ENCODE data around the gene PHF20. TPM values are rescaled to one million over a fixed set of nuclear protein-coding genes. Genes with fewer than 3 reads are reported as not detected.

The PHF20 gene
- polyA plus RNA-seq, 1 donor = 23.6 TPM

DNA sequence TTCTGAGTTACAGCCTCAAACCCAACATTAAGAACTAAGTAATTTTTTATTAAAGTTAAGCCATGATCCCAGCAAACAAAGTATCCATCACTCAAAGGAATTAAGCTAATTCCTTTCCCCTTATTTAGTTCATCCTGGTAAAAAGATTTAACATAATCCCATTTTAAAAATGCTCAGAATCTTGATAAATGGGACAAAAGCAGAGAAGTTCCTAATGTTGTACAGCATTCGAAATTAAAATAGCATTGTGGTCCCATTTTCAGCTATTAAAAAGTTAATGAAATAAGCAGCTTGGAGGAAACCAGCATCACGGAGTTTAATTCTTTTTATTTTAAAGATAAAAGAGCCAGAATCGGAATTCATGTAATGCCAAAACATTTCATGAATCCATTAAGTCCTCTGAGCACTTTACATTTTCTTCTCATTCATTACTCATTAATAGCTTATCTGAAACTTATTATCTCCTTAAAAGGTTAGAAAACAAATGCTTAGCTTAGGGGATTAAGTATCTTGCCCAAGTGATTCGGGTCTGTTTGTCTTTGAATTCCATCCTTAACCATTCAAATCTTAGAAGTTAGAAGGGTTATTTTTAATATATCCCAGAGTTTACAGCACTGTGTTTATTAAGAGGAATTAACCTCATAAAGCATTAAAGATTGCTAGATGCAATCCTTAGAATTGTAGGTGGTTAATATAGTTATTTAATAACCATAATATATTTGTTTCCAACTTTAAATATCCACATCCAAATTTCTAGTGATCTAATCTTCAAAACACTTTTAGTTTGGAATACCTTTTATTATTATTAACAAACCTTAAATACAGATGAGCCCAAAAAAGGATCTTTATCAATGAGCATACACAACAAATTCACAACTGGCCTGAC is 41.0 kb upstream of the PHF20 start:
- no peaks in the 10 kb centered on the region for H3K27me3 ChIP-seq (ENCODE audit: control insufficient read depth, insufficient read depth, low read length)
- H3K36me3 ChIP-seq (ENCODE audit: control insufficient read depth, insufficient read depth, low read length) = peaks cover 81% of the 10 kb centered on the region
- H3K4me1 ChIP-seq (ENCODE audit: control insufficient read depth, insufficient read depth, low read length) = no peaks in the 10 kb centered on the region
- no peaks in the 10 kb centered on the region for H3K9me3 ChIP-seq (ENCODE audit: control insufficient read depth, low read depth, low read length)
- H3K4me3 ChIP-seq (ENCODE audit: low read length) = no peak overlapping the region
- DNase-seq = no peak
- 60% methylated on average over 1 of the region's 4 CpGs for WGBS (ENCODE audit: insufficient coverage, low lambda C conversion rate)
- no peak overlapping the region for H3K27ac ChIP-seq (ENCODE audit: low read length)

DNA sequence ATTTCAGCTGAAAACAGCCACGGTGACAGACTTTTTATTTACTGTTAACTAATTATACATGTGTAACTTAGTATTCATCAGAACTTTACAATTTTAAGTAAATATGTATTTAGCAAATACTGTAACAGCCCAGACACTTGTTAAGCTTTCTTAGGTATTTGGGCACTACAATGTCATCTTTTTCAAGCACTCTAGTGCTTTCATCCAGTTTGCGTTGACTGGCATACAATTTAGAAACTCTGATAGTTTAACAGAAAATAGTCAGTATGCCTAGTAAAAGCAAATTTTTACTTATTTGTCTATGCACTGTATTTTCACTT is 40.4 kb upstream of the PHF20 start:
- WGBS (ENCODE audit: insufficient coverage, low lambda C conversion rate) = 75% methylated on average over 1 of the region's 2 CpGs
- Histone ChIP-seq H3K36me3 (ENCODE audit: control insufficient read depth, insufficient read depth, low read length) (peaks cover 81% of the 10 kb centered on the region), H3K4me3 (ENCODE audit: low read length) (no peak overlapping the region), H3K9me3 (ENCODE audit: control insufficient read depth, low read depth, low read length) (no peaks in the 10 kb centered on the region), H3K27ac (ENCODE audit: low read length) (no peak overlapping the region), H3K27me3 (ENCODE audit: control insufficient read depth, insufficient read depth, low read length) (no peaks in the 10 kb centered on the region), H3K4me1 (ENCODE audit: control insufficient read depth, insufficient read depth, low read length) (no peaks in the 10 kb centered on the region)
- DNase-seq = no peak

DNA sequence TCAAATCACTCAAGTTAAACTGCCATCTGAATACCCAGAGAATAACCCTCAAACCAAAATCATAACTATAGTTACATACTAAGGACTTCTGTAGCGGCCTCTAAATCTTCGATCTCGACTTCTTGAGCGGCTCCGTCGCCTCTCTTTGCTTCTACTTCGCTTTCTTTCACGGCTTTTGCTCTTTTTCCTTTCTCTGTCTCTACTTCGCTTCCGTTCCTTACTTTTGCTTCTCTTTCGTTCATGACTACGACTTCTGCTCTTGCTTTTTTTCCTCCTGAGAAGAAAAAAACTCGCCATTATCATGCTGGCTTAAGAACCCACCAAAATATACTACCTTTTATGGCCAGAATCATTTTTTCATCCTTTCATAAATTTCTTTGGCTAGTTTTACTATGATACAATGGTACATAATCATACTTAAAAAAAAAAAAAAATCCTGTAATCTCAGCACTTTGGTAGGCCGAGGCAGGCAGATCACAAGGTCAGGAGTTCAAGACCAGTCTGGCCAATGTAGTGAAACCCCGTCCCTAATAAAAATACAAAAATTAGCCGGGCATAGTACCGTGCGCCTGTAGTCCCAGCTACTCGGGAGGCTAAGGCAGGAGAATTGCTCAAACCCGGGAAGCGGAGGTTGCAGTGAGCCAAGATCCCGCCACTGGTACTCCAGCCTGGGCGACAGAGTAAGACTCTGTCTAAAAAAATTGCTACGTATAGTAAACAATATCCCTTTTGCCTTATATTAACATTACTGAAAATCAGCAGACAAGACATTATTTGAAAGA is 39.8 kb upstream of the PHF20 start:
- DNase-seq = no peak
- no peaks in the 10 kb centered on the region for H3K9me3 ChIP-seq (ENCODE audit: control insufficient read depth, low read depth, low read length)
- peaks cover 80% of the 10 kb centered on the region for H3K36me3 ChIP-seq (ENCODE audit: control insufficient read depth, insufficient read depth, low read length)
- no peak overlapping the region for H3K4me3 ChIP-seq (ENCODE audit: low read length)
- no peak overlapping the region for H3K27ac ChIP-seq (ENCODE audit: low read length)
- 98% methylated on average over 6 of the region's 24 CpGs for WGBS (ENCODE audit: insufficient coverage, low lambda C conversion rate)
- no peaks in the 10 kb centered on the region for H3K4me1 ChIP-seq (ENCODE audit: control insufficient read depth, insufficient read depth, low read length)
- H3K27me3 ChIP-seq (ENCODE audit: control insufficient read depth, insufficient read depth, low read length) = no peaks in the 10 kb centered on the region

DNA sequence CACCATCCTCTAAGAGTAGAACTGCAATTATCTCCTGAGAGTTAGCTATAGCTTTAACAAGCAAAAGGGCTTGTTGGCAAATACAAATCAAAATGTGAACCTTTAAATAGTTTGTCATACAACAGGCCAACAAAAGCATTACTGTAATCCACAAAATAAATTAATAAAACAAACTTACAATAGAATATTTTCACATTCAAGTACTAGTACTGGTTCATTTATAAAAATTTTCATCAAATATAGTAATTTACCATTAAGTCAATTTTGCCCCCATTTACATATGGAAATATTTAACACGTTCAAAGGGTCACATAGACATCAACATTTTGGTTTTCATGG is 39.2 kb upstream of the PHF20 start:
- WGBS (ENCODE audit: insufficient coverage, low lambda C conversion rate) = 60% methylated on average over 1 of the region's 1 CpG

DNA sequence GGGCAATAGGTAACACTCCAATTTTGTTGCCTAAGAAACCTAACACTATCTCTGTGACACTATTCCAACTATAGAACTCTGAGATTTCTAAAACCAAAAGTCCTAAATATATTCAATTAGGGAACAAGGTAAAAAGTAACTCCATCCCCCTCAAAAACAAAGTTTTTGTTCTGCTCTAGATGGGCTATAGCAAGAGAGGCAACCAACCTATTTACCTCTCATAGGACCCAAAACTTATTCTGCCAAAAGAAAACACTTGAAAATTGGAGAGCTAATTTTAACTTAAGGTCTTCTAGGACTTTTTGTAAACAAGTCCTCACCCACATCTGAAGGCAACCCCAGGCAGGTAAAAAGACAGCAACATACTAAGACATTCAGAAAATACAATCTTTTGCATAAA is 37.4 kb upstream of the PHF20 start:
- H3K4me3 ChIP-seq (ENCODE audit: low read length) = no peak overlapping the region
- H3K9me3 ChIP-seq (ENCODE audit: control insufficient read depth, low read depth, low read length) = no peaks in the 10 kb centered on the region
- H3K4me1 ChIP-seq (ENCODE audit: control insufficient read depth, insufficient read depth, low read length) = peaks cover 2% of the 10 kb centered on the region
- H3K36me3 ChIP-seq (ENCODE audit: control insufficient read depth, insufficient read depth, low read length) = peaks cover 79% of the 10 kb centered on the region
- DNase-seq = no peak
- H3K27ac ChIP-seq (ENCODE audit: low read length) = no peak overlapping the region
- no peaks in the 10 kb centered on the region for H3K27me3 ChIP-seq (ENCODE audit: control insufficient read depth, insufficient read depth, low read length)

More for the DNA sequence above, 39.2 kb upstream of the PHF20 start:
- H3K4me1 ChIP-seq (ENCODE audit: control insufficient read depth, insufficient read depth, low read length) = no peaks in the 10 kb centered on the region
- H3K27ac ChIP-seq (ENCODE audit: low read length) = no peak overlapping the region
- H3K27me3 ChIP-seq (ENCODE audit: control insufficient read depth, insufficient read depth, low read length) = no peaks in the 10 kb centered on the region
- H3K4me3 ChIP-seq (ENCODE audit: low read length) = no peak overlapping the region
- peaks cover 80% of the 10 kb centered on the region for H3K36me3 ChIP-seq (ENCODE audit: control insufficient read depth, insufficient read depth, low read length)
- no peak for DNase-seq
- H3K9me3 ChIP-seq (ENCODE audit: control insufficient read depth, low read depth, low read length) = no peaks in the 10 kb centered on the region

DNA sequence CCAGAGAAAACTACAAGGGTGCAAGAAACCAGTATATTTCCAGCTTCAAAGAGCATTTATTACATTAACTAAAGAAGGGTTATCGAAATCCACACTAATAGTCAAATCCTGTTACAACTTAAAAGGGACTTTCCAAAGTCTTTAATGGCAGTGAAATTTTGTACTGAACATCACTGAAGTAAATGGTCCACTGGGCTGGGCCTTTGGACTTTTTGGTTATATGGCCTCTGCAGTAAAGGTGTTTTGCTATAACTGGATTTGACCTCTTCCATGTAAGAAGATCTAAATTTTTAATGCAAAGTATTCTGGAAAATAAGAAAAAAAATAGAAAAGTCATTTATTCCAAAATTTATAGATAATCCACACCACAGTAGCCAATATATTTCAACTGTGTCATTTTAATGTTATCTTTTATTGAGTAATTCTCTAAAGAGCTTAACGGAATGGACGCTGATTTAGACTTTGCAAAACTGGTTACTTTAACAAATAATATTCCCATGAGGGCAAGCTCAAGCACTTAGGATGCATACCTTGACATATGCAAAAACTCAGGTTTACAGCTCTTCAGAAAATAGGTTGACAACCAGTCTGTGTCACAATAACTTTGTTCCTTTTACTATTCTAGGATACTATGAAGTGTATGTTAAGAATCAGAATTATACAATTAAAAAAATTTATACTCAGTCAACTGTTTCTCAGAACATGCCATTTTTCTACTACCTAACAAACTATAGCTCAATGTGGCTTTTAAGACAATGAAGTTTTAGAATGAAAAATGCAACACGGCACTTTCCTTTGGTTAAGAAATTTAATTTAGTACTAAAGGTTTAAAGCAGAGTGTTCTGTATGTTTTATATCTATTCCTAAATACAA is 36.8 kb upstream of the PHF20 start:
- H3K27ac ChIP-seq (ENCODE audit: low read length) = no peak overlapping the region
- H3K4me1 ChIP-seq (ENCODE audit: control insufficient read depth, insufficient read depth, low read length) = peaks cover 3% of the 10 kb centered on the region
- H3K27me3 ChIP-seq (ENCODE audit: control insufficient read depth, insufficient read depth, low read length) = no peaks in the 10 kb centered on the region
- H3K4me3 ChIP-seq (ENCODE audit: low read length) = no peak overlapping the region
- H3K9me3 ChIP-seq (ENCODE audit: control insufficient read depth, low read depth, low read length) = no peaks in the 10 kb centered on the region
- no peak for DNase-seq
- WGBS (ENCODE audit: insufficient coverage, low lambda C conversion rate) = 85% methylated on average over 3 of the region's 4 CpGs
- H3K36me3 ChIP-seq (ENCODE audit: control insufficient read depth, insufficient read depth, low read length) = peaks cover 74% of the 10 kb centered on the region

DNA sequence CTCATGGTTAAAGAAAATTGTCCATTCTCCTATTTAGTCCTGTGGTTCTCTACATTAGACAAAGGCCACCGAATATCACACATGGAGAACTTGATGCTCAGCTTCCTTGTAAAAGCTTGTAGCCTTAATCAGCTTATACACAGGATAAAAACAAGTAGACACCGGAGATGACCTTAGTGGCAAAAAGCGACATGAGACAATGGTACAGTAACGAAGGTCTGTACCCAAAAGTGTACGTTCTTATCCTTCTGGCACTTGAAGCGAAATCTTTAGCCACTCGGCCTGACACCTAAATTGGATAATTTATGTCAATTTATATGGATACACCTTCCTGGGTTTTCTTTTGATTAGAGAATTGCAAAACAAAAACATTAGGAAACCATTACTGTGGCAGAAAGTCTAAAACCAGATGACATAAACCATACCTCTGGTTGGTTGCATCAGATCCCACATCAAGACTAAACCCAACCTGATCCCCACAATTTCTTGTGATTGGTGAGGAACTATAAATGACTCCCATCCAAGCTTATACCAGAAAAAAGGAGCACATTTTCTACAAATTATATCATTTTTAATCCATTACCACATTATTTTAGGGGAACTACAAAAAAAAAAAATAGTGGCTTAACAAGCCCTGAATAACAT is 35.9 kb upstream of the PHF20 start:
- WGBS (ENCODE audit: insufficient coverage, low lambda C conversion rate) = no CpG with 5 or more reads among the region's 7 CpGs
- H3K4me3 ChIP-seq (ENCODE audit: low read length) = no peak overlapping the region

DNA sequence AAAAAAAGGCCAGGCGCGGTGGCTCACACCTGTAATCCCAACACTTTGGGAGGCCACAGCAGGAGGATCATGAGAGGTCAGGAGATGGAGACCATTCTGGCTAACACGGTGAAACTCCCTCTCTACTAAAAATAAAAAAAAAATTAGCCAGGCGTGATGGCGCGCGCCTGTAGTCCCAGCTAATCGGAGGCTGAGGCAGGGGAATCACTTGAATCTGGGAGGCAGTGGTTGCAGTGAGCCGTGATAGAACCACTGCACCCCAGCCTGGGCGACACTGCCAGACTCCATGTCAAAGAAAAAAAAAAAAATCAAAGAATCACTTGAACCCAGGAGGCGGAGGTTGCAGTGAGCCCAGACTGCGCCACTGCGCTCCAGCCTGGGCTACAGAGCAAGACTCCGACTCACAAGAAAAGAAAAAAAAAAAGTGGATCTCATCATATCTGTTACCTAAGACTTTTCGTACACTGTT is 33.9 kb upstream of the PHF20 start:
- Histone ChIP-seq H3K9me3 (ENCODE audit: control insufficient read depth, low read depth, low read length) (no peaks in the 10 kb centered on the region), H3K27me3 (ENCODE audit: control insufficient read depth, insufficient read depth, low read length) (no peaks in the 10 kb centered on the region), H3K4me1 (ENCODE audit: control insufficient read depth, insufficient read depth, low read length) (peaks cover 3% of the 10 kb centered on the region), H3K4me3 (ENCODE audit: low read length) (no peak overlapping the region), H3K27ac (ENCODE audit: low read length) (no peak overlapping the region), H3K36me3 (ENCODE audit: control insufficient read depth, insufficient read depth, low read length) (peaks cover 57% of the 10 kb centered on the region)
- DNase-seq = no peak
- no CpG with 5 or more reads among the region's 15 CpGs for WGBS (ENCODE audit: insufficient coverage, low lambda C conversion rate)

More for the DNA sequence above, 35.9 kb upstream of the PHF20 start:
- Histone ChIP-seq H3K36me3 (ENCODE audit: control insufficient read depth, insufficient read depth, low read length) (peaks cover 72% of the 10 kb centered on the region), H3K27ac (ENCODE audit: low read length) (no peak overlapping the region), H3K4me1 (ENCODE audit: control insufficient read depth, insufficient read depth, low read length) (peaks cover 3% of the 10 kb centered on the region), H3K27me3 (ENCODE audit: control insufficient read depth, insufficient read depth, low read length) (no peaks in the 10 kb centered on the region), H3K9me3 (ENCODE audit: control insufficient read depth, low read depth, low read length) (no peaks in the 10 kb centered on the region)
- DNase-seq = no peak

DNA sequence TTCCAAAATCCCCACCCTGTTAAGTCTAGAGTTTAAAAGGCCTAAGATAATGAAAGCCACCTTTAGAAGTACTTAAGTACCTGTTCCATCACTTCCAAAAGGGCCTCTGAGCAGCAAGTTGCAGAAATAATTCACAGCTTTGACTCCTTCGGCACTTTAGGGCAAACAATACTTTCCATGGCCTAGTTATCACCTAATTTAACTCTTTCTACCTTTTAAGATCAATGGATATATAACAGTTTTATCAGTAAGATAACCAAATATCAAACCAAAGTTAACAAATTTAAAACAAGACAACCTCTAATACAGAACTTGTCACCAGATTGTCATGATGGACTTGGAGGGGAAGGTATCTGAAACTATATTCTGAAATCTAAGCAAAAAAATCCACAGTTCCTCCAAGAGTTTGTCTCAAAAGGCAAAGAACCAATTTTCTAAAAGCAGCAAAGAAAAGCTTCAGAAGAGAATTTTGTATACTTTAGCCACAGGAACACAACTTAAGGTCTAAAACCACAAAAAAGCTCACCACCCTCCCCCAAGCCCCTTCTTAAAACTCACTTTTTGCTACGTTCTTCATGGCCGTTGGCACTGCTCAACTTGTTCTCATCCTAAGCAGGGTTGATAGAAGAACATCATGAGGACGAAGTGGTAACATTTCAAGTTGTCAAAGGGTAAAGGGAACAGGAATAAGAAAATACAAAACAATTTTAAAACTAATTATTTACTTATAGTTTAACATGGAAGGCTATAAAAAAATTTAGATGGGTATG is 33.2 kb upstream of the PHF20 start:
- Histone ChIP-seq H3K4me3 (ENCODE audit: low read length) (no peak overlapping the region), H3K27me3 (ENCODE audit: control insufficient read depth, insufficient read depth, low read length) (no peaks in the 10 kb centered on the region), H3K9me3 (ENCODE audit: control insufficient read depth, low read depth, low read length) (no peaks in the 10 kb centered on the region), H3K4me1 (ENCODE audit: control insufficient read depth, insufficient read depth, low read length) (peaks cover 8% of the 10 kb centered on the region), H3K36me3 (ENCODE audit: control insufficient read depth, insufficient read depth, low read length) (peaks cover 52% of the 10 kb centered on the region), H3K27ac (ENCODE audit: low read length) (no peak overlapping the region)
- no peak for DNase-seq
- WGBS (ENCODE audit: insufficient coverage, low lambda C conversion rate) = 92% methylated on average over 2 of the region's 4 CpGs
